GM12891 (cell line): ENCODE measurements around the gene SENP5.
"Not testable (repeated sequence)": the region's sequence is repeated elsewhere in the genome, so short reads cannot be mapped to it uniquely, and the experiment has no call there.

ENCODE experiments used
- DNase-seq: peaks from one replicate; pipeline ENCODE4 v3.0.0; 2011; ENCODE audit warnings: low spot score; ENCODE audit not compliant: insufficient read length
- FAIRE-seq: peaks from 2 replicates; lab custom pipeline; 2011; peaks lifted over from hg19 to GRCh38; lab: Jason Lieb, UNC
- PAX5 ChIP-seq: IDR thresholded peaks from 2 replicates; pipeline ENCODE4 v1.6.1; 2011; ENCODE audit warnings: low read length, moderate library complexity, mild to moderate bottlenecking; ENCODE audit not compliant: insufficient read depth, severe bottlenecking
- POLR2A ChIP-seq: IDR thresholded peaks from 2 replicates; pipeline ENCODE4 v1.6.1; 2011; ENCODE audit warnings: low read depth, low read length, control low read depth
- POLR2AphosphoS5 ChIP-seq: IDR thresholded peaks from 2 replicates; pipeline ENCODE4 v1.6.1; 2011; ENCODE audit warnings: low read depth, low read length, control low read depth
- POU2F2 ChIP-seq: IDR thresholded peaks from 2 replicates; pipeline ENCODE4 v1.6.1; 2011; ENCODE audit warnings: low read depth, mild to moderate bottlenecking, control low read depth, low read length, moderate library complexity
- SPI1 ChIP-seq: IDR thresholded peaks from 2 replicates; pipeline ENCODE4 v1.6.1; 2011; ENCODE audit warnings: low read depth, low read length, control low read depth
- TAF1 ChIP-seq: IDR thresholded peaks from 2 replicates; pipeline ENCODE4 v1.6.1; 2011; ENCODE audit warnings: low read depth, low read length, control low read depth

The SENP5 gene

DNA sequence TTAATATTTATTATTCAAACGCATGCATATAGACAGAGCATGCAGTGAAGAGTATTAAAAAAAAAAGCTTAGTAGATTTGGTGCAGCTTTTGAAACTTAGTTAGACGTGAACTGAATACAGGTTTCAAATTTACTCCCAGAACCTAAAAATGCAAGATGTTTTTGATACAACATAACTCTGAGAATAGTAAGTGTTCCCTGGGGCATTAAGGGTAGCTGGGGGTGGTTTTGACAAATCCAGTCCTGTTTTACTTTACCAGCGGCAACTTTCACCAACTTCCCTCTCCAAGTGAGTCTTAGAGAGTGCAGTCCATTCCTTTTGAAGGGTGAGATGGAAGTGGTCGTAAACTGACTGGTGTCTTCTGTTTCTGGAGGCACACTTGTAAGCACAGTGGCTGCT is 63.4 kb downstream of the SENP5 start:
- no peak for TF ChIP-seq POU2F2
- TF ChIP-seq TAF1: no peak
- no peak for TF ChIP-seq POLR2A
- TF ChIP-seq PAX5: no peak
- TF ChIP-seq SPI1: no peak
- no peak for TF ChIP-seq POLR2AphosphoS5
- no peak for FAIRE-seq
- DNase-seq: no peak

DNA sequence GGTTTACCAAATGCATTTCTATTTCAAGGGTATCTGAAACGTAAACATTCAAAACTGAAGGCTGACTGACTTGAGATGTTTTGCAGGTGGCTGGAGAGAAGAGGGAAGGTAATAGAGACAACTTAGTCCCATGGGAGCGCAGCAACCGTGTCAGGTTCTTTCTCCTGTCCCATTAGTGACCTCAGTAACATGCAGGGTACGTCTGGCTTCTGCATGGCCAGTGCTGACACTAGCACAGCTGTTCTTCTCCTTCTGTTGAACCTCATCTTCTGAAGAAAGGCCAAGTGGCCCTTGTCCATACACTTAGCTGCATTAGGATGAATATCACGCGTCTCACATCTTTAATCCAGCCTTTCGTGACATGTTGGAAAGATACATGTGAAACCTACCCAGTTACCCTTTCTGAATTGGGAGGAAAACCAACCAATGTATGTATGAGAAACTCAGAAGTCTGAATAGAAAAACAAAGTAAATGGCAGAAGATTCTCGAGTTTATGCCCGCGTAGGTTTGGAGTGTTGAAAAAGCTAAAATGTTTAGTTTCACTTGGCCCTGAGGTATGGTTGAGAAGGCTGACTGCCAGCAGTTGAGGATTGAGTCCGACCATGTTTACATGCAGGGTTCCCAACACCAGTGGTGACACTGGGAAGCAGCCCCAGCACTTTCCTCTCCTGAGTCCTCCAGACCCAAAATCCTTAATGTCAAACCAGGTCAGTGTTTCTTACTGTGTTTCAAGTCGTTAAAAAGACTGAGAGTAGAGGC is 64.3 kb downstream of the SENP5 start:
- TF ChIP-seq TAF1: no peak
- no peak for TF ChIP-seq POU2F2
- no peak for TF ChIP-seq POLR2A
- TF ChIP-seq SPI1: no peak
- TF ChIP-seq PAX5: no peak
- no peak for TF ChIP-seq POLR2AphosphoS5
- DNase-seq (no peak), FAIRE-seq (peak; percentile 58)

DNA sequence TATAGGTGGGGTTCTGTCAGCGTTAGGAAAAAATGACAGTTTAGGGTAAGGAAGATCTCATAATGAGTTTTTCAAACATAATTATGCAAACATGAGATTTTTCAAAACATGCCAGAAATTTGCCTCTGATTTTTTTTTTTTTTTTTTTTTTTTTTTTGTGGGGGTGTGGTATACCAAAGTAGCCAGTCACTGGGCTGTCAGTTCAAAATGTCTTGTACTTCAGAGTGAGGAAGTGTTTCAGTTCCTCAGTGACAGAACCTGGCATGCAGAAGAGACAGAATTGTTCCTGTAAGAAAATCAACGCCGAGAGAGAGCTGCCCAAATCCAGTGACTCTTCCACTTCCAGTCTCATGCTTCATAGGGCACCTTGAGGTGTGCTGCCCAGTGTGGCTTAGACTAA is 64.9 kb downstream of the SENP5 start:
- TF ChIP-seq SPI1 (peak; percentile 94), POLR2AphosphoS5 (no peak), POU2F2 (no peak)
- no peak for DNase-seq
- no peak for FAIRE-seq

DNA sequence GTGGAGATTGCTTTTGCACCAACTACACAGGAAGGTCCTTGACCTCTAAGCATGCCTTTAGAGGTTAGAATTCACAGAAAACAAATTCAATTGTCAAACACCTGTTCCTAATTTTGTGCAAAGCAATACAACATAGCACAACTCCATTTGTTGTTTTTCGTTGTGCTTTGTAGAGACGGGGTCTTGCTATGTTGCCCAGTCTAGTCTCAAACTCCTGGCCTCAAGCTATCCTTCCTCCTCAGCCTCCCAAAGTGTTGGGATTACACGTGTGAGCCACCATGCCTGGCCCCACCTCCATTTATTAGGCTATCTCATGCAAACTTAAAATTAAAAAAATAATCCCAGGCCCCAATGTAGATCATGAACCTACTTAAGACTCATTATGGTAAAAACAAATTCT is 68.6 kb downstream of the SENP5 start:
- FAIRE-seq (no peak), DNase-seq (no peak)
- TF ChIP-seq POLR2A (no peak), TAF1 (no peak), POU2F2 (no peak), PAX5 (no peak), POLR2AphosphoS5 (no peak), SPI1 (no peak)

DNA sequence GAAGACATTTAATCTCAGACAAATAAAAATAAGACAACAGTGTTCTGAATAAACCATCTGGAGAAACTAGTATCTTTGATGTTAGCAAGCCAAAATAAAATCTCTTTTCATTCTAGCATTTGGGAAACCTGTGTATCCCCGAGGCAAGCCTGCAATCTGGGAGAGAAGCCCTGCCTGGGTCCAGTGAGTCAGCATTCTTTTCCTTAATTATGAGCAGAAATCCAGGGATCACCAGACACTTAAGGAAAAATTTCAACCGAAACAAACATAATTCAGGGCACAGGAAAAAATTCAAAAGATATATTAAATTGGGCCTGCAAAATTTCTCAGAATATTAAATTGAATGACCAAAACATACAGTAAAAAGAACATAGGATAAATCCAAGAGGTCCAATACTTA is 70.4 kb downstream of the SENP5 start:
- FAIRE-seq: no peak
- no peak for DNase-seq
- TF ChIP-seq POU2F2: no peak
- TF ChIP-seq PAX5: no peak
- TF ChIP-seq SPI1: no peak
- TF ChIP-seq POLR2AphosphoS5: no peak
- TF ChIP-seq POLR2A: no peak
- no peak for TF ChIP-seq TAF1

DNA sequence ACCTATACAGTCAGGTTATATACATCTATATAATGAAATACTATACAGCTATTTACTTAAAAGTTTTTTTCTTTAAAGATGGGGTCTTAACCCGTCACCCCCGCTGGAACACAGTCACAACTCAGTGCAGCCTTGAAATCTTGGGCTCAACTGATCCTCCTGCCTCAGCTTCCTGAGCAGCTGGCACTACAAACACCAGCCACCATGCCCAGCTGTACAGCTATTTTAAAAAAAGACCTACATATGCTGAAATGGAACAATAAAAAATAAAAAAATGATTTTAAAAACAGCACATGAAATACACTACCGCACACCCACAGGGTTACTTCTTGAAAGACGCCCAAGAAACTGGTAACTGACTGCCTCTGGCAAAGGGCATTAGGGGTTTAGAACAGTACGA is 70.9 kb downstream of the SENP5 start:
- no peak for TF ChIP-seq POLR2AphosphoS5
- no peak for TF ChIP-seq PAX5
- TF ChIP-seq SPI1: no peak
- no peak for TF ChIP-seq POU2F2
- TF ChIP-seq POLR2A: no peak
- no peak for TF ChIP-seq TAF1
- no peak for FAIRE-seq
- DNase-seq: no peak

DNA sequence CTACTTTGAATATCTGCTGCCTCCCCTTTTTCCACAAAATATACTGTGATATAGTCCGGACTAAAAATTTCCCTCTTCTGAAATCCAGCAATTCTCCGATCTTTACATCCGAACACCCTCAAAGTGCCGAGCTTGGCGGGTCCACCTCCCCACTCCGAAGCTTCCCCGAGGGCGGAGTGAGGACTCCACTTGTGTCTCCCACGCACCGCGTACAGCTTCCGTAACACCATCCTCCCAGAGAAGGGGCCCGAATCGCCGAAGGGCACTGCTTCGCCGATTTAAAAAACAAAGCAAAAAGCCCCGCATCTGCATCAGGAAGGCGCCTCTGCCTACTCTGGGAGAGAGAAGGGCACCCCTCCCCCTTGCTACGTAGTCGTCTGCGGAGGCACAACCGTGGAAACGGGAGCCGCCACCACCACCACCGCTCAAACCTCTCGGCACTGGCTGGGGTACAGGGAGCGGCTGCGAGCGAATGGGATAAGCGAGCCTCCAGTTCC is 74.1 kb downstream of the SENP5 start:
- DNase-seq: peak; percentile 37
- TF ChIP-seq SPI1 (no peak), TAF1 (no peak), POU2F2 (no peak), PAX5 (no peak), POLR2AphosphoS5 (no peak), POLR2A (no peak)

DNA sequence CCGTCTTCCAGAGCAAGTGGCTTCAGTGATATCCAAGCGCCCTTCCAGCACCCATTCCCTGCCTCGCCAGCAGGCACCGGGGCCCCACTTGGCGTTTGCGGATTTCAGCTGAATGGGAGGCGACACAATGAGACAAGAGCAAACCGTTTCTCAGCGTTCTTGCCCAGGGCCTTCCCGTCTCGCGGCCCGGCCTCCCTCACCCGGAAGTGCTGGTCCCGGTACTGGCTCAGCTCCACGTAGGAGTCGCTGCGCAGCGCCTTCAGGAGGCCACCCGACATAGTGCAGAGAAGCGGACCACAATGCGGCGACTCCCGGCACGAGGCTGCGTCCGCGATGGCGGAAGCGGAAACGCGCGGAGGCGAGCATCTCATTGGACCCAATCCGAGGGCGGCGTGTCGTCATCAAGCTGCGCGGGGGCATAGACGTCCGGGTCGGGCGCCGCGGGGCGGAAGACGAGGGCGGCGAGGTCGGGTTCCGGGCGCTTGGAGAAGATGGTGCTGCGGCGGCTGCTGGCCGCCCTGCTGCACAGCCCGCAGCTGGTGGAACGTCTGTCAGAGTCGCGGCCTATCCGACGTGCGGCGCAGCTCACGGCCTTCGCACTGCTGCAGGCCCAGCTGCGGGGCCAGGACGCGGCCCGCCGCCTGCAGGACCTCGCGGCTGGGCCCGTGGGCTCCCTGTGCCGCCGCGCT is 74.7 kb downstream of the SENP5 start, which contains the start of gene NCBP2:
NCBP2 (minus strand) TSS at position 303 of the 689 bp plus-strand sequence; CDS start at position 278, 25 bp downstream.
- TF ChIP-seq SPI1 (peak; percentile 45; the same call in 1 of the 2 replicates), POLR2A (peak; percentile 95), POU2F2 (peak; percentile 82), PAX5 (peak; percentile 75), TAF1 (peak; percentile 94), POLR2AphosphoS5 (peak; percentile 97)
- DNase-seq (peak; percentile 92), FAIRE-seq (peak; percentile 96)

More for the DNA sequence above, 74.1 kb downstream of the SENP5 start:
- no peak for FAIRE-seq

DNA sequence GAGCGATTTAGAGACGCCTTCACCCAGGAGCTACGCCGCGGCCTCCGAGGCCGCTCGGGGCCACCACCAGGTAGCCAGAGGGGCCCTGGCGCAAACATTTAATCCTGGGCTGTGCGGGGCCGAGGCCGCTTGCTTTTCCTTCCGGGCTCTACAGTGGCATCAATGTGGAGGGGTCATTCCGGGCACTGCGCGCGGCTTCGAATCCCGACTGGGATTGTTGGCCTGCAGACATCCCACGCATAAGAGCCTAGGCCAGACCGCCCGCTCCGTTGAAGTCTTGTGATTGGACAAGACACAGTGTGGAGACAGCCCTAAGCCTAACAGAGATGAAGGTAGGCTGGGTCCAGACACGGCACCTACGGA is 75.2 kb downstream of the SENP5 start:
- FAIRE-seq (no peak), DNase-seq (no peak)
- TF ChIP-seq TAF1: no peak
- TF ChIP-seq SPI1: no peak
- no peak for TF ChIP-seq POLR2A
- TF ChIP-seq POU2F2: no peak

DNA sequence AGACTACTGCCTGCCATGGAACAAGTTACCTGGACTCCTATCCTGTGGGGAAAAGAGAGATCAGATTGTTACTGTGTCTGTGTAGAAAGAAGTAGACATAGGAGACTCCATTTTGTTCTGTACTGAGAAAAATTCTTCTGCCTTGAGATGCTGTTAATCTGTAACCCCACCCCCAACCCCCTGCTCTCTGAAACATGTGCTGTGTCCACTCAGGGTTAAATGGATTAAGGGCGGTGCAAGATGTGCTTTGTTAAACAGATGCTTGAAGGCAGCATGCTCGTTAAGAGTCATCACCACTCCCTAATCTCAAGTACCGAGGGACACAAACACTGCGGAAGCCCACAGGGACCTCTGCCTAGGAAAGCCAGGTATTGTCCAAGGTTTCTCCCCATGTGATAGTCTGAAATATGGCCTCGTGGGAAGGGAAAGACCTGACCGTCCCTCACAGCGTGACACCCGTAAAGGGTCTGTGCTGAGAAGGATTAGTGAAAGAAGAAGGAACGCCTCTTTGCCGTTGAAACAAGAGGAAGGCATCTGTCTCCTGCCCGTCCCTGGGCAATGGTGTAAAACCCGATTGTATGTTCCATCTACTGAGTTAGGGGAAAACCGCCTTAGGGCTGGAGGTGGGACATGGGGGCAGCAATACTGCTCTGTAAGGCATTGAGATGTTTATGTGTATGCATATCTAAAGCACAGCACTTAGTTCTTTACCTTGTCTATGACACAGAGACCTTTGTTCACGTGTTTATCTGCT is 76.5 kb downstream of the SENP5 start:
- DNase-seq: not testable (repeated sequence)
- FAIRE-seq: peak; percentile 50
